Measurements from ENCODE around the gene SELENON. TPM values are rescaled to one million over a fixed set of nuclear protein-coding genes. Genes with fewer than 3 reads are reported as not detected.

SELENON gene
- polyA plus RNA-seq, 3 donors = 1.5 to 31.5 (median 3.5) TPM

DNA sequence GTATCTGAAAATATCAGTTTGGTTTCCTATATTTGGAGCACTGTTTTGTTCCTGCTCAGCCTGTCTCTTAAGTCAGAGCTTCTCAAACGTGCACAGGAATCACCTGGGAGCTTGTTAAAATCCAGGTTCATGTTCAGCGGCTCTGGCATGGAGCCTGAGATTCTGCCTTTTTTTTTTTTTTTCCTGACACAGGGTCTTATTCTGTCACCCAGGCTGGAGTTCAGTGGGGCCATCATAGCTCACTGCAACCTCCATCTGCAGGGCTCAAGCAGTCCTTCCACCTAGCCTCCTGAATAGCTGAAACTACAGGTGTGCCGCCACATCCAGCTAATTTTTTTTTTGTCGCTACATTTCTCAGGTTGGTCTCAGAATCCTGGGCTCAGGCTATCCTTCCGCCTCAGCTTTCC is 12.2 kb upstream of the SELENON start:
- H3K4me2 ChIP-seq (replicated peaks; ENCODE audit: extremely low read depth, low read length, poor library complexity, severe bottlenecking) = no peak overlapping the region
- H3K4me3 ChIP-seq (replicated peaks in 1 of 3; ENCODE audit: low read depth in 2 of 3, low read length in 3 of 3) = no peak overlapping the region
- no peak overlapping the region for H2AFZ ChIP-seq (ENCODE audit: insufficient read depth, low read depth, low read length, poor library complexity, severe bottlenecking)
- intact Hi-C loops (cut with micrococcal nuclease) = no loop called here
- no peak overlapping the region for H3K9ac ChIP-seq (ENCODE audit: insufficient read depth, low read length, poor library complexity, severe bottlenecking)
- TF ChIP-seq, protein P1, sequence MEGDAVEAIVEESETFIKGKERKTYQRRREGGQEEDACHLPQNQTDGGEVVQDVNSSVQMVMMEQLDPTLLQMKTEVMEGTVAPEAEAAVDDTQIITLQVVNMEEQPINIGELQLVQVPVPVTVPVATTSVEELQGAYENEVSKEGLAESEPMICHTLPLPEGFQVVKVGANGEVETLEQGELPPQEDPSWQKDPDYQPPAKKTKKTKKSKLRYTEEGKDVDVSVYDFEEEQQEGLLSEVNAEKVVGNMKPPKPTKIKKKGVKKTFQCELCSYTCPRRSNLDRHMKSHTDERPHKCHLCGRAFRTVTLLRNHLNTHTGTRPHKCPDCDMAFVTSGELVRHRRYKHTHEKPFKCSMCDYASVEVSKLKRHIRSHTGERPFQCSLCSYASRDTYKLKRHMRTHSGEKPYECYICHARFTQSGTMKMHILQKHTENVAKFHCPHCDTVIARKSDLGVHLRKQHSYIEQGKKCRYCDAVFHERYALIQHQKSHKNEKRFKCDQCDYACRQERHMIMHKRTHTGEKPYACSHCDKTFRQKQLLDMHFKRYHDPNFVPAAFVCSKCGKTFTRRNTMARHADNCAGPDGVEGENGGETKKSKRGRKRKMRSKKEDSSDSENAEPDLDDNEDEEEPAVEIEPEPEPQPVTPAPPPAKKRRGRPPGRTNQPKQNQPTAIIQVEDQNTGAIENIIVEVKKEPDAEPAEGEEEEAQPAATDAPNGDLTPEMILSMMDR (IDR thresholded peaks at IDR 0.05) = no peak
- no peaks in the 10 kb centered on the region for H3K4me1 ChIP-seq (ENCODE audit: control insufficient read depth in 1 of 2, insufficient read depth in 2 of 2, low read length in 2 of 2)
- no peaks in the 10 kb centered on the region for H4K20me1 ChIP-seq (ENCODE audit: insufficient read depth, low read length)
- no peak overlapping the region for H3K27ac ChIP-seq (ENCODE audit: low read depth in 1 of 2, low read length in 2 of 2)
- no peak overlapping the region for H3K4me3 Mint-ChIP-seq
- H3K27me3 Mint-ChIP-seq (ENCODE audit: low read depth in 3 of 3) = peaks cover 1 to 2% (median 2%) of the 10 kb centered on the region in 3 donors
- no peaks in the 10 kb centered on the region for H3K79me2 ChIP-seq (ENCODE audit: insufficient read depth, low read length)
- WGBS (ENCODE audit: insufficient coverage) = 96% methylated on average over 5 of the region's 5 CpGs
- DNase-seq = no peak
- H3K9me3 ChIP-seq (replicated peaks in 1 of 2; ENCODE audit: control insufficient read depth in 1 of 2, insufficient read depth in 1 of 2, low read length in 2 of 2) = no peaks in the 10 kb centered on the region
- H3K27me3 ChIP-seq (ENCODE audit: control insufficient read depth in 2 of 2, insufficient read depth in 2 of 2, low read length in 2 of 2) = no peaks in the 10 kb centered on the region
- peaks cover 33 to 35% of the 10 kb centered on the region in 2 donors for H3K36me3 Mint-ChIP-seq
- H3K9me3 Mint-ChIP-seq = peaks cover 0 to 4% (median 0%) of the 10 kb centered on the region in 7 donors
- H3K36me3 ChIP-seq (replicated peaks in 1 of 2; ENCODE audit: control insufficient read depth in 1 of 2, insufficient read depth in 2 of 2, low read length in 2 of 2) = peaks cover 12 to 33% of the 10 kb centered on the region in 2 donors
- no peak overlapping the region for H3K27ac Mint-ChIP-seq
- no peaks in the 10 kb centered on the region for H3K4me1 Mint-ChIP-seq

DNA sequence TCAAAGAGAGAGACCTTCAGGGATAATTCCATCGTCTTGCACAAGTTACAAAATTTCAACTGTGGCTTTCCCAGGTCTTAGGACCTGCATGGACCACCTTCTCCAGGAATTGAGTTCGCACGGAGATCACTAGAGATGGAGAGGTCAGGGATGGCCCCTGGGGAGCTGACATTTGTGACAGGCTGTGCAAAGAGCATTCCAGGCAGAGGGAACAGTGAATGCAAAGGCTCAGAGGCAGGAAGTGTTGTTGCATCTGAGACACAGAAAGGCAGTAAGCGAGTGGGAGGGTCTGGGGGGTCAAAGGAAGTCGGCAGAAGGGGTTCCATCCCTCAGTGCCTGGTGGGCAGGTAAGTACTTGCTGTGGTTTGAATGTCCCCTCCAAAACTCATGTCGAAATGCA is 9.5 kb upstream of the SELENON start:
- Mint-ChIP-seq H3K27ac (no peak overlapping the region), H3K36me3 (peaks cover 20 to 22% of the 10 kb centered on the region in 2 donors), H3K27me3 (ENCODE audit: low read depth in 3 of 3) (peaks cover 0 to 3% (median 1%) of the 10 kb centered on the region in 3 donors), H3K4me3 (no peak overlapping the region), H3K4me1 (no peaks in the 10 kb centered on the region), H3K9me3 (peaks cover 0 to 4% (median 0%) of the 10 kb centered on the region in 7 donors)
- H3K9ac ChIP-seq (ENCODE audit: insufficient read depth, low read length, poor library complexity, severe bottlenecking) = no peak overlapping the region
- 90% methylated on average over 5 of the region's 6 CpGs for WGBS (ENCODE audit: insufficient coverage)
- H2AFZ ChIP-seq (ENCODE audit: insufficient read depth, low read depth, low read length, poor library complexity, severe bottlenecking) = no peak overlapping the region
- H3K4me2 ChIP-seq (replicated peaks; ENCODE audit: extremely low read depth, low read length, poor library complexity, severe bottlenecking) = no peak overlapping the region
- TF ChIP-seq, protein P1 (IDR thresholded peaks at IDR 0.05) = no peak
- DNase-seq = no peak
- no peaks in the 10 kb centered on the region for H3K79me2 ChIP-seq (ENCODE audit: insufficient read depth, low read length)
- H3K36me3 ChIP-seq (replicated peaks in 1 of 2; ENCODE audit: control insufficient read depth in 1 of 2, insufficient read depth in 2 of 2, low read length in 2 of 2) = peaks cover 0 to 15% of the 10 kb centered on the region in 2 donors
- H3K27ac ChIP-seq (ENCODE audit: low read depth in 1 of 2, low read length in 2 of 2) = no peak overlapping the region
- H3K4me1 ChIP-seq (ENCODE audit: control insufficient read depth in 1 of 2, insufficient read depth in 2 of 2, low read length in 2 of 2) = no peaks in the 10 kb centered on the region
- H3K4me3 ChIP-seq (replicated peaks in 1 of 3; ENCODE audit: low read depth in 2 of 3, low read length in 3 of 3) = no peak overlapping the region
- no peaks in the 10 kb centered on the region for H3K9me3 ChIP-seq (replicated peaks in 1 of 2; ENCODE audit: control insufficient read depth in 1 of 2, insufficient read depth in 1 of 2, low read length in 2 of 2)
- intact Hi-C loops (cut with micrococcal nuclease) = no loop called here
- H3K27me3 ChIP-seq (ENCODE audit: control insufficient read depth in 2 of 2, insufficient read depth in 2 of 2, low read length in 2 of 2) = no peaks in the 10 kb centered on the region
- H4K20me1 ChIP-seq (ENCODE audit: insufficient read depth, low read length) = no peaks in the 10 kb centered on the region
